SK-N-SH treated with all-trans-retinoic acid at 6 μM for 48 hours (cell line): ENCODE measurements around the gene PPFIBP1.
"Not testable (repeated sequence)": the region's sequence is repeated elsewhere in the genome, so short reads cannot be mapped to it uniquely, and the experiment has no call there.

ENCODE experiments used
- CREB5 ChIP-seq: fragments of 250-450 bp; sonication (Bioruptor Pico); IDR thresholded peaks from 2 replicates; pipeline ENCODE4 v1.5.1; 2020; ENCODE audit warnings: low read depth, mild to moderate bottlenecking, moderate library complexity
- PATZ1 ChIP-seq: fragments of 250-450 bp; sonication (Bioruptor Pico); IDR thresholded peaks from 2 replicates; pipeline ENCODE4 v1.8.0; 2020; ENCODE audit warnings: mild to moderate bottlenecking, moderate library complexity, borderline replicate concordance
- ZFP3 ChIP-seq: fragments of 250-450 bp; sonication (Bioruptor Pico); IDR thresholded peaks from 2 replicates; pipeline ENCODE4 v1.5.0; 2020; ENCODE audit warnings: mild to moderate bottlenecking, moderate library complexity

- not testable (repeated sequence) for TF ChIP-seq CREB5 (CRISPR knock-in tag); PATZ1 (CRISPR knock-in tag); ZFP3
Measured at GRCh38 chr12:27627853-27628469, 104.0 kb downstream of the PPFIBP1 start.
